Tracheal epithelial cell (primary cell): Measurements from ENCODE around the gene MCRS1. TPM values are rescaled to one million over a fixed set of nuclear protein-coding genes. Genes with fewer than 3 reads are reported as not detected.

Experiments
- total RNA-seq: library from RNA; depleted of rRNA; stranded (reverse); fragments of >200 nt; gene quantifications from 2 replicates; pipeline ENCODE4 v1.2.1, GENCODE V29; 2014

The MCRS1 gene, protein sequence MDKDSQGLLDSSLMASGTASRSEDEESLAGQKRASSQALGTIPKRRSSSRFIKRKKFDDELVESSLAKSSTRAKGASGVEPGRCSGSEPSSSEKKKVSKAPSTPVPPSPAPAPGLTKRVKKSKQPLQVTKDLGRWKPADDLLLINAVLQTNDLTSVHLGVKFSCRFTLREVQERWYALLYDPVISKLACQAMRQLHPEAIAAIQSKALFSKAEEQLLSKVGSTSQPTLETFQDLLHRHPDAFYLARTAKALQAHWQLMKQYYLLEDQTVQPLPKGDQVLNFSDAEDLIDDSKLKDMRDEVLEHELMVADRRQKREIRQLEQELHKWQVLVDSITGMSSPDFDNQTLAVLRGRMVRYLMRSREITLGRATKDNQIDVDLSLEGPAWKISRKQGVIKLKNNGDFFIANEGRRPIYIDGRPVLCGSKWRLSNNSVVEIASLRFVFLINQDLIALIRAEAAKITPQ
- 55.2 and 65.5 TPM in 2 replicates for total RNA-seq

GRCh38 chr12:49567611-49568441, at the start of gene MCRS1:
Gene MCRS1, minus strand, starts transcription at chr12:49568142. Its CDS starts 1,411 bp downstream, at chr12:49566731.

GRCh38 chr12:49605539-49605938, 37.6 kb upstream of the MCRS1 start, which contains the start of gene FAM186B:
Gene FAM186B, minus strand, starts transcription at chr12:49605639. Its CDS starts 162 bp downstream, at chr12:49605477.

GRCh38 chr12:49538510-49539403, 29.2 kb downstream of the MCRS1 start, which contains the start of gene KCNH3:
Gene KCNH3, plus strand, starts transcription at chr12:49539030. Its CDS starts 387 bp downstream, at chr12:49539417.

Other genes with a start within 250 kb of the MCRS1 start
- 1.5 and 1.7 TPM in 2 replicates for gene TROAP, start 244.9 kb downstream of the MCRS1 start, total RNA-seq
- under 0.01 TPM in 1 of 2 replicates, not detected in the other for gene C1QL4, start 231.0 kb downstream of the MCRS1 start, total RNA-seq
- under 0.01 and 0.72 TPM in 2 replicates for gene DNAJC22, start 221.3 kb downstream of the MCRS1 start, total RNA-seq
- 21.7 and 22.4 TPM in 2 replicates for gene SPATS2, start 200.7 kb downstream of the MCRS1 start, total RNA-seq
- gene KCNH3, start 29.1 kb downstream of the MCRS1 start, total RNA-seq = 0.24 TPM in 1 of 2 replicates, not detected in the other
- under 0.01 and 0.48 TPM in 2 replicates for gene FAM186B, start 37.5 kb upstream of the MCRS1 start, total RNA-seq
- gene PRPF40B, start 55.4 kb upstream of the MCRS1 start, total RNA-seq = 11.1 and 14.5 TPM in 2 replicates
- 2.8 and 8.4 TPM in 2 replicates for gene FMNL3, start 139.3 kb upstream of the MCRS1 start, total RNA-seq
- 618 and 796 TPM in 2 replicates for gene TMBIM6, start 173.4 kb upstream of the MCRS1 start, total RNA-seq